HG02588 (cell line): ENCODE results near the gene B3GALT6.
"Not testable (repeated sequence)": the region's sequence is repeated elsewhere in the genome, so short reads cannot be mapped to it uniquely, and the experiment has no call there.

Experiments
- ATAC-seq: cut with Tn5 transposase; IDR thresholded peaks from one replicate; pipeline ENCODE4 v1.9.1; 2021; ENCODE audit warnings: mild to moderate bottlenecking, moderate library complexity; ENCODE audit not compliant: unreplicated experiment

Gene B3GALT6

DNA sequence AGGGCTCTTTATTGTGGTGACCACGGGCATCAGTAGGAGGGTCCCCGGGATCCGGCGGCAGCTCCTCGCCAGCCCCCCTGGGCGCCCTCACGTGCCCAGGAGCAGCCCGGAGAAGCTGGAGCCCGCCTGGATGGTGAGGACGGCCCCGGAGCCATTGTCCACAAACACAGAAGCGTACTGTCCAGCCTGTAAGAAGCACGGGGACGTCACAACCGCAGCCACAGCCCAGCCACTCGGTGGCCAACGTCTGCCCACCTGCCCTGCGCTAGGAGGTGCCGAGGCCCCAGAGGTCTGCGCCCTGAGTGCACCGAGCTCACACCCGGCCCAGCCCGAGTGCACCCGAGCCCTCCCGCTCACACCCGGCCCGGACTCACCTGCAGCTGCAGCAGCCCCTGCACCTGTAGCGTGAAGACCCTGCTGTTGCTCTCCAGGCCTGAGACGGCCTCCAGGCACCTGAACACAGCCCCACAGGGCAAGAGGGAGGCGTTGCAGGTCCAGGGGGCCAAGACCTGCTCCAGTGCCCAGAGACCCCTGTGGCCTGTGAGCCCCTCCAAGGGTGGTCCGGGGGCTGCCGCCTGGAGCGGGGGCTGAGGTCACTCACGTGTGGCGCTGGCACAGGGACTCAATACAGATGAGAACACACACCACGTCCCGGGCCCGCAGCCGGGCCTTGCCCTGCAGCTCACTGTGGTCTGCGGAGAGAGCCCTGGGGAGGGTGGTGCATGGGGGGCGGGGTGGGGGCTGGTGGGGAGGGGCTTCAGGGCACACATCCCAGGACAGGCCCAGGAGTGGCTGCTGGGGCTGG, 10.6 kb downstream of the B3GALT6 start:
- ATAC-seq = no peak

- no peak for ATAC-seq
These were observed 11.2 kb downstream of the B3GALT6 start for GRCh38 chr1:1243266-1243660.

DNA sequence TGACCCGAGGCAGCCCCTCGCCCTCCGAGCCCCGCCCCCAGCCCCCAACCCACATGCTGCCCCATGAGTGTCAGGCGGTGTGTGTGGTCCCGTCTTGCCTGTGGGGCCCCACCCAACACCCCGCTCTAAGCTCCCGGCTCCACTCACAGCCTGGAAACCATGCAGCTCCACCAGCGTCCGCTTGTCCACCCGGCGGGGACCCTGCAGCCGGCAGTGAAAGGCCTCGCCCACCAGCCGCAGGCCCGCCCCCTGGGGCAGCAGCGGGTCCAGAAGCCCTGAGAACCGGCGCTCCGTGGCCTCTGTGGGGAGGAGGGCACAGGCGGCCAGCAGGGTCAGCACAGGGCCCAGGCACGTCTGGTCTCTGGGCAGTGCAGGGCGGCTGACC, 11.8 kb downstream of the B3GALT6 start:
- no peak for ATAC-seq

DNA sequence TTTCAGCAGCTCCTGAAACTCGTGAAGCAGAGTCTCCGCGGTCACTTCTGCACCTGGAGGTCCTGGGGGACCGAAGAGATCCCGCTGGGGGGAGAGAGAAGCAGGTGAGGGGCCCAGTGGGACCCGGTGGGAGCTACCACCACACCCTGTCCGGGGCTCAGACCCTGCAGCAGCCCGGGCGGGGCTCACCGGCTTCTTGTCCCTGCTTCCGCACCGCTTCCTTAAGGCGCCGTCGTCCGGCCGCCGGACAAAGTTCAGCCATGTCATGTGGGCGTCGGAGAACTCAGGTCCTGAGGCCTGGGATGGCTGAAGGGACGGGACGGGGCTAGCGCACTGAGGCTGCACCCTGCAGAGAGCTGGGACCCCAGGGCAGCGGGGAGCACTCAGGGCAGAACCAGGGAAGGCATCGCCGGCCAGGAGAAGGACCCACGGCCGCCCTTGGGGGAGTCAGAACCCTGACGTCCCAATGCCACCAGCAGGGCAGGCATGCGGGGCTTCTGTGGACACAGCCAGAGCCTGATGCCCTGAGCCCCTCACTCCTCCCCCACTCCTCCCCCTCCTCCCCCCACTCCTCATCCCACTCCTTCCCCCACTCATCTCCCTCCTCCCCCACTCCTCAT, 12.3 kb downstream of the B3GALT6 start:
- ATAC-seq = no peak

DNA sequence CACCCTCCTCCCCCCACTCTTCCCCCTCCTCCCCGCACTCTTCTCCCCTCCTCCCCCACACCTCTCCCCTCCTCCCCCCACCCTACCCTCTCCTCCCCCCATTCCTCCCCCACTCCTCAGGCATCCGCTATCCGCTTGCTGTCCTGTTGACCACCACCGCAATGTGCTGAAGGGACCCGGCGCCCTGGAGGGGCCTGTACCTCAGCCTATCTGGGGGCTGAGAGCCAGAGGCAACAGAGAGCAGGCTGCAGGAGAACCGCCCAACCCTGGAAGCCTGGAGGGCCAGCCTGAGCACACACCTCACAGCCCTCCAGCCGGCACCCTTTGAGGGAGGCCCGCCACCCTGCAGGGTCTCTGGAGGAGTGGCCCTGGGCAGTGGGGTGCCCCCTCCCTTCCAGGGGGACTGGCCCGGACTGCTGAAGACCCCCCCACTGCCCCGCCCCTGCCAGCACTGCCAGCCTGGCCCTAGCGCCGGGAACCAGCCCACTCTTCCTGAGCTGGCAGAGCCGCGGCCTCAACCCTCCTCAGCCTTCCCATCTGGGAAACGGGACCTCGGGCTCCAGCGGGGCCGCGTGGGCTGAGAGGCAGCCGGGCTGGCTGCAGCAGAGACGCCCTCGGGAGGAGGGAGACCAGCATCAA, 13.3 kb downstream of the B3GALT6 start:
- no peak for ATAC-seq

- ATAC-seq = no peak
These were observed 14.0 kb downstream of the B3GALT6 start for GRCh38 chr1:1245817-1246576.

- no peak for ATAC-seq
These were observed 14.7 kb downstream of the B3GALT6 start, which contains the start of gene C1QTNF12 for GRCh38 chr1:1246577-1247340. Gene C1QTNF12, minus strand, starts transcription at chr1:1246722. Its CDS starts 32 bp downstream, at chr1:1246690.

GRCh38 chr1:1247341-1247913, 15.4 kb downstream of the B3GALT6 start:
- ATAC-seq = no peak

DNA sequence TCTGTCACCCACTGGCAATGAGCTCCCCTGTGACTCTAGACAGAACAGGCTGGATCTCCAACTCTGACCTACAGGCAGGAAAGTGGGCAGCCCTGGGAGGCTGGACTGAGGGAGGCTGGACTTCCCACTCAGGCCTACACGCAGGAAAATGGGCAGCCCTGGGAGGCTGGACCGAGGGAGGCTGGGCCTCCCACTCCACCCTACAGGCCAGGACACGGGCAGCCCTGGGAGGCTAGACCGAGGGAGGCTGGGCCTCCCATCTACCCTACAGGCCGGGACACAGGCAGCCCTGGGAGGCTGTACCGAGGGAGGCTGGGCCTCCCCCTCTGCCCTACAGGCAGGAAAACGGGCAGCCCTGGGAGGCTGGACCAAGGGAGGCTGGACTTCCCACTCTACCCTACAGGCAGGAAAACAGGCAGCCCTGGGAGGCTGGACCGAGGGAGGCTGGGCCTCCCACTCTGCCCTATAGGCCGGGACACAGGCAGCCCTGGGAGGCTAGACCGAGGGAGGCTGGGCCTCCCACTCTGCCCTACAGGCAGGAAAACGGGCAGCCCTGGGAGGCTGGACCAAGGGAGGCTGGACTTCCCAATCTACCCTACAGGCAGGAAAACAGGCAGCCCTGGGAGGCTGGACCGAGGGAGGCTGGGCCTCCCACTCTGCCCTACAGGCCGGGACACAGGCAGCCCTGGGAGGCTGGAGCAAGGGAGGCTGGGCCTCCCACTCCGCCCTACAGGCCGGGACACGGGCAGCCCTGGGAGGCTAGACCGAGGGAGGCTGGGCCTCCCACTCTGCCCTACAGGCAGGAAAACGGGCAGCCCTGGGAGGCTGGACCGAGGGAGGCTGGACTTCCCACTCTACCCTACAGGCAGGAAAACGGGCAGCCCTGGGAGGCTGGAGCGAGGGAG, 16.2 kb downstream of the B3GALT6 start:
- ATAC-seq = not testable (repeated sequence)

DNA sequence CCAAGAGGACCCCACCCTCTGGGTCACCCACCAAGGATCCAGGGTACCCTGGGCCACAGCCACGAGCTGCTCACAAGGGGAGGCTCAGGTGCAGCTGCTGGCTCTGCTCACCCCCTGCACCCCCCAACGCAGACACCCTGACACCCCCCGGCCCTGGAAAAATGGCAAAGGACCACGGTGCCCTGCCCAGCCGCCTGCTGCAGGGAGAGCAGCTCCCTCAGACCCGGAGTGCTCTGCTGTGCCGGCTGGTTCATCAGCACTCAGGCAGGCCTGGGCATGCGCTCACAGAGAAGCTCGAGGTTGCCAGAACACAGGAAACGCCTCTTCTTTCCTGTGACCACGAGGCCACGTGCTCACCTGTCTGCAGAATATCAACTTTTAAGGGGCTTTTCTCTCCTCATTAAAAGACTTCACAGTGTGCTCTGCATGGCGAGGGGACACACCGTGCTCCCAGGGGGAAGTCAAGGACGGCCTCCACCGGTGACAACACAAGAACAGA, 18.8 kb downstream of the B3GALT6 start:
- no peak for ATAC-seq

DNA sequence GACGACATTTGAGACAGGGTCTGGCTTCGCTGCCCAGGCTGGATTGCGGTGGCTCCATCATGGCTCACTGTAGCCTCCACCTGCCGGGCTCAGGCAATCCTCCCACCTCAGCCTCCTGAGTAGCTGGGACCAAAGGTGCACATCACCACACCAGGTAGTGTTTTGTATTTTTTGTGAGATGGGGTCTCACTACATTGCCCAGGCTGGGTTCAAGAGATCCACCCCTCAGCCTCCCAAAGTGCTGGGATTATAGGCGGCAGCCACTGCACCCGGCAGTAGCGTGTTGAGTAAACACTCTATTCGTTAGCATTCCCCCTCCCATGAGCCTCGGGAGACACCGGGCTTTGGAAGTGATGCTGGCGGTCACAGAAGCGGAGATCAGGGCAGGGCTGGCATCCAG, 21.3 kb downstream of the B3GALT6 start:
- ATAC-seq = no peak

- ATAC-seq = no peak
These were observed 22.1 kb downstream of the B3GALT6 start for GRCh38 chr1:1253972-1254666.

DNA sequence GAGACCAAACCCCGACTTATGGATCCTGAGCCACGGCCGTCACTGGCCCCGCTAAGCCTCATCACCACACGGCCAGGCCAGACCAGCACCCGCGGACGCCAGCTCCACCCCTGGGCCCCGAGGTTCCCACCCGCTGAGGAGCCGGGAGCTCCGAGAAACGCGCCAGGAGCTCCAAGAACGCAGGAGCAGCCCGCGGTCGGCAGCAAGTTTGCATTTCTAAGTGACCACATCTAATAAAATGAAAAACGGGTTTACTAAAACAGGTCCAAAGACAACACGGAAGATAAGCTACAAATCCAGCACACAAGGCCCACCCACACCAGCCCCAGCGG, 22.6 kb downstream of the B3GALT6 start:
- ATAC-seq = no peak

DNA sequence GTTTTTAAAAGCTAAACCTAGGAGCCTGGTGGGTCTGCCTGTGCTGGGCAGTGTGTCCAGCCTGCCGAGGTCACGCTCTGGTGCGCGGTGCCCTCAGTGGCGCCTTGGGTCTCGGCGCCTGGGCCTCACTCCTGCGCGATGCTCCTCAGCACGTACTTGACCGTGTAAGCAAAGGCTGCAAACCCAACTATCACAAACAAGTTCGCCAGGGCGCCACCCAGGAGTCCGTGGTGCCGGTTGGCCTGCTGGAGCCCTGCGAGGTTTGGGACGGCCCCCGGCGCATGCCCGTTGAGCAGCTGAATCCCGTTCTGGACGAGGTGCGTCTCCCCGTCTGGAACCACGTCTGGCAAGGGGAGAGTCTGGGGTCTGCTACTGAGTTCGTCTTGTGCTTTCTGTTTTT, 23.0 kb downstream of the B3GALT6 start:
- ATAC-seq = no peak

GRCh38 chr1:1255611-1256010, 23.6 kb downstream of the B3GALT6 start:
- ATAC-seq = no peak

- no peak for ATAC-seq
These were observed 25.2 kb downstream of the B3GALT6 start for GRCh38 chr1:1256956-1257871.

GRCh38 chr1:1259119-1259488, 27.1 kb downstream of the B3GALT6 start:
- ATAC-seq = no peak

DNA sequence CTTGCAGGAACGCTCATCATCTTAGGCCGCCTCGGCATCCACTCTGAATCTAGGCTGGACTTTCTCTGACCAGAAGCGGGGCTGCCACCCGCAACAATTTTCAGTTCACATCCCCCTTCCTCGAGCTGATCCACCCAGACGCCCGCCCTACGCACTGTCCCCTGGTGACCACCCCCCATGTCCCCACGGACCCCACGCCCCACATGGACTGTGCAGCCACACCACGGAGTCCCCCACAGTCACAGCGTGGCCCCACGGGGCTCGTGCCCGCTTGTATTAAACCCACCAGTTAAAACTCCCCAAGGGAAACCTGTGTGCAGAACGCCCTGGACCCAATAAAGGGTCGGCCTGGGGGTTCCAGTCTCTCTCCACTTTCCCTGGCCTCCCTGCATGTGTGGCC, 27.5 kb downstream of the B3GALT6 start:
- ATAC-seq = no peak
